Measurements from ENCODE around the gene ALLC.
"Not testable (repeated sequence)": the region's sequence is repeated elsewhere in the genome, so short reads cannot be mapped to it uniquely, and the experiment has no call there.

The ALLC gene

GRCh38 chr2:3628241-3628679 is 29.7 kb upstream of the ALLC start:
- DNase-seq (ENCODE audit: insufficient read length) (no peak), FAIRE-seq (no peak)
- TF ChIP-seq TAF1 (IDR thresholded peaks at IDR 0.05; ENCODE audit: borderline replicate concordance, low read depth, low read length) (no peak), POLR2AphosphoS5 (IDR thresholded peaks at IDR 0.05; ENCODE audit: low read depth, low read length) (no peak), POLR2A (IDR thresholded peaks at IDR 0.05; ENCODE audit: low read depth, low read length) (no peak)

- DNase-seq (ENCODE audit: insufficient read length) (no peak), FAIRE-seq (no peak)
- TF ChIP-seq TAF1 (IDR thresholded peaks at IDR 0.05; ENCODE audit: borderline replicate concordance, low read depth, low read length) (no peak), POLR2A (IDR thresholded peaks at IDR 0.05; ENCODE audit: low read depth, low read length) (no peak), POLR2AphosphoS5 (IDR thresholded peaks at IDR 0.05; ENCODE audit: low read depth, low read length) (no peak)
These were observed 29.2 kb upstream of the ALLC start for GRCh38 chr2:3628800-3629199.

- TF ChIP-seq TAF1 (IDR thresholded peaks at IDR 0.05; ENCODE audit: borderline replicate concordance, low read depth, low read length), result no peak
- no peak for TF ChIP-seq POLR2AphosphoS5 (IDR thresholded peaks at IDR 0.05; ENCODE audit: low read depth, low read length)
- TF ChIP-seq POLR2A (IDR thresholded peaks at IDR 0.05; ENCODE audit: low read depth, low read length), result no peak
- DNase-seq (ENCODE audit: insufficient read length) (no peak), FAIRE-seq (no peak)
These were observed 27.4 kb upstream of the ALLC start for GRCh38 chr2:3630631-3631030.

GRCh38 chr2:3631161-3631850 is 26.7 kb upstream of the ALLC start:
- DNase-seq (ENCODE audit: insufficient read length) (no peak), FAIRE-seq (no peak)
- TF ChIP-seq POLR2A (IDR thresholded peaks at IDR 0.05; ENCODE audit: low read depth, low read length), result no peak
- TF ChIP-seq TAF1 (IDR thresholded peaks at IDR 0.05; ENCODE audit: borderline replicate concordance, low read depth, low read length), result no peak
- TF ChIP-seq POLR2AphosphoS5 (IDR thresholded peaks at IDR 0.05; ENCODE audit: low read depth, low read length), result no peak

- FAIRE-seq (no peak), DNase-seq (ENCODE audit: insufficient read length) (no peak)
- no peak for TF ChIP-seq POLR2AphosphoS5 (IDR thresholded peaks at IDR 0.05; ENCODE audit: low read depth, low read length)
- TF ChIP-seq POLR2A (IDR thresholded peaks at IDR 0.05; ENCODE audit: low read depth, low read length), result no peak
- no peak for TF ChIP-seq TAF1 (IDR thresholded peaks at IDR 0.05; ENCODE audit: borderline replicate concordance, low read depth, low read length)
These were observed 25.9 kb upstream of the ALLC start for GRCh38 chr2:3631851-3632659.

- no peak for TF ChIP-seq TAF1 (IDR thresholded peaks at IDR 0.05; ENCODE audit: borderline replicate concordance, low read depth, low read length)
- TF ChIP-seq POLR2AphosphoS5 (IDR thresholded peaks at IDR 0.05; ENCODE audit: low read depth, low read length), result no peak
- TF ChIP-seq POLR2A (IDR thresholded peaks at IDR 0.05; ENCODE audit: low read depth, low read length), result no peak
- DNase-seq (ENCODE audit: insufficient read length) (no peak), FAIRE-seq (no peak)
These were observed 24.7 kb upstream of the ALLC start for GRCh38 chr2:3633089-3633981.

- TF ChIP-seq TAF1 (IDR thresholded peaks at IDR 0.05; ENCODE audit: borderline replicate concordance, low read depth, low read length) (no peak), POLR2AphosphoS5 (IDR thresholded peaks at IDR 0.05; ENCODE audit: low read depth, low read length) (no peak), POLR2A (IDR thresholded peaks at IDR 0.05; ENCODE audit: low read depth, low read length) (no peak)
- FAIRE-seq (no peak), DNase-seq (ENCODE audit: insufficient read length) (no peak)
These were observed 23.9 kb upstream of the ALLC start for GRCh38 chr2:3633982-3634595.

GRCh38 chr2:3634596-3635121 is 23.3 kb upstream of the ALLC start:
- FAIRE-seq, result no peak
- no peak for TF ChIP-seq TAF1 (IDR thresholded peaks at IDR 0.05; ENCODE audit: borderline replicate concordance, low read depth, low read length)
- TF ChIP-seq POLR2A (IDR thresholded peaks at IDR 0.05; ENCODE audit: low read depth, low read length), result no peak
- TF ChIP-seq POLR2AphosphoS5 (IDR thresholded peaks at IDR 0.05; ENCODE audit: low read depth, low read length), result no peak

GRCh38 chr2:3635171-3635974 is 22.6 kb upstream of the ALLC start:
- TF ChIP-seq POLR2AphosphoS5 (IDR thresholded peaks at IDR 0.05; ENCODE audit: low read depth, low read length), result no peak
- TF ChIP-seq POLR2A (IDR thresholded peaks at IDR 0.05; ENCODE audit: low read depth, low read length), result no peak
- no peak for TF ChIP-seq TAF1 (IDR thresholded peaks at IDR 0.05; ENCODE audit: borderline replicate concordance, low read depth, low read length)
- FAIRE-seq (no peak), DNase-seq (ENCODE audit: insufficient read length) (no peak)

More at GRCh38 chr2:3634596-3635121, 23.3 kb upstream of the ALLC start:
- DNase-seq (ENCODE audit: insufficient read length), result no peak

GRCh38 chr2:3635975-3636327 is 22.0 kb upstream of the ALLC start:
- DNase-seq (ENCODE audit: insufficient read length); FAIRE-seq: not testable (repeated sequence)
